ENCODE data around the gene AMOTL1. TPM values are rescaled to one million over a fixed set of nuclear protein-coding genes. Genes with fewer than 3 reads are reported as not detected.

The AMOTL1 gene
- total and polyA plus RNA-seq, 12 donors: 3.0 to 26.7 (median 19.5) TPM

DNA sequence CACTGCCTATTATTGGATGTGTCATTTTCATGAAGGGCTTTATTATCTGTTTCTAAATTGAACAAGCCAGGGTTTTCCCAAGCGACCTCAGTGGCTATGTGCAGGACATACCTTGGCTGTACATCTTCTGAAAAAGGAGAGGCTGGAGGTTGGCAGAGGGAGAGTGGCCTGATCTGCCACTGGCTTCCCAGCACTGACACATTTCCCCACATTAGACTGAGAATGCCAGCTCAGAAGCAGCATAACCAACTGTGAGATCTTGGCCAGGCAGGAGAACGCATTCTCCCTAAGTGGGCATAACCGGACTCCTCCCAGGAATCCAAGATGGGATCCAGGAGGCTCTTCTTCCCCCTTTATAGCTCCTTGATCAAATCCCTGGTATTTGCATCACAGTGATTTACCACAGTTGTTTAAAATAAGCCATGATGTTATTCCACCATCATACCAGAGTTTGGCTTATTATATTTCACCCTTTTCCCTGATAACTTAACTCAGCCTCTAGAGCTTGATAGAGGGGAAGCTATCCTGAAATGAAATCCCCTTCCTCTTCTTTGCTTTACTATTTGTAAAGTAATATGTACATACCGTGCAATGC is 33.8 kb downstream of the AMOTL1 start:
- no peak for DNase-seq
- H3K27ac ChIP-seq: no peak overlapping the region
- 92 to 98% (median 96%) methylated on average over 4 of the region's 4 CpGs for WGBS, 4 donors
- peaks cover 0 to 9% of the 10 kb centered on the region in 2 donors for H3K36me3 ChIP-seq (replicated peaks in 1 of 2)
- no peaks in the 10 kb centered on the region for H3K9me3 ChIP-seq (replicated peaks in 1 of 3)
- no peaks in the 10 kb centered on the region for H3K27me3 ChIP-seq
- intact Hi-C loops (cut with DNase I): no loop called here
- no peak overlapping the region for H3K4me3 ChIP-seq
- TF ChIP-seq, protein P1, sequence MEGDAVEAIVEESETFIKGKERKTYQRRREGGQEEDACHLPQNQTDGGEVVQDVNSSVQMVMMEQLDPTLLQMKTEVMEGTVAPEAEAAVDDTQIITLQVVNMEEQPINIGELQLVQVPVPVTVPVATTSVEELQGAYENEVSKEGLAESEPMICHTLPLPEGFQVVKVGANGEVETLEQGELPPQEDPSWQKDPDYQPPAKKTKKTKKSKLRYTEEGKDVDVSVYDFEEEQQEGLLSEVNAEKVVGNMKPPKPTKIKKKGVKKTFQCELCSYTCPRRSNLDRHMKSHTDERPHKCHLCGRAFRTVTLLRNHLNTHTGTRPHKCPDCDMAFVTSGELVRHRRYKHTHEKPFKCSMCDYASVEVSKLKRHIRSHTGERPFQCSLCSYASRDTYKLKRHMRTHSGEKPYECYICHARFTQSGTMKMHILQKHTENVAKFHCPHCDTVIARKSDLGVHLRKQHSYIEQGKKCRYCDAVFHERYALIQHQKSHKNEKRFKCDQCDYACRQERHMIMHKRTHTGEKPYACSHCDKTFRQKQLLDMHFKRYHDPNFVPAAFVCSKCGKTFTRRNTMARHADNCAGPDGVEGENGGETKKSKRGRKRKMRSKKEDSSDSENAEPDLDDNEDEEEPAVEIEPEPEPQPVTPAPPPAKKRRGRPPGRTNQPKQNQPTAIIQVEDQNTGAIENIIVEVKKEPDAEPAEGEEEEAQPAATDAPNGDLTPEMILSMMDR (IDR thresholded peaks at IDR 0.05): no peak
- TF ChIP-seq POLR2A (IDR thresholded peaks at IDR 0.05): no peak
- peaks cover 17 to 31% of the 10 kb centered on the region in 2 donors for H3K4me1 ChIP-seq (replicated peaks in 1 of 2)

DNA sequence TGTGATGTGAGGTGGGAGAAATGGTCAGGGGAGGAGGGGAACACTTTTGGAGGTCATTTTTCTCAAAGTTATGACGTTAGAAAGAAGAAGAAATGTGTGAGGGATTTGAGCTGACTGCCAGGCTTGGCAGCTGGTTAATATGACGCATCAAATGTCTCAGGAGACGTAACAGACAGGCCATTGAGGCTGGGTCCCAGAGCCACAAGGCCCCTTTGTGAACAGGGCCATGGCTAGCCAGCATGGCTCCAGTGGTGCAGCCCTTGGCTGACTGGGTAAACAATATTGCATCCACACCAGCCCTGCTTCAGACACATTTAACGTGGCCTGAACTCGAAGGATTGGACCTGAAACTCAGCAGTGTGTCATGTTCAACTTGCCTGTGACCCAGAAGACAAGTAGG is 34.3 kb downstream of the AMOTL1 start:
- no peaks in the 10 kb centered on the region for H3K9me3 ChIP-seq (replicated peaks in 1 of 3)
- no peaks in the 10 kb centered on the region for H3K27me3 ChIP-seq
- no peak for TF ChIP-seq POLR2A (IDR thresholded peaks at IDR 0.05)
- TF ChIP-seq, protein P1 (IDR thresholded peaks at IDR 0.05): no peak
- peaks cover 0 to 9% of the 10 kb centered on the region in 2 donors for H3K36me3 ChIP-seq (replicated peaks in 1 of 2)
- peaks cover 14 to 28% of the 10 kb centered on the region in 2 donors for H3K4me1 ChIP-seq (replicated peaks in 1 of 2)
- no peak overlapping the region for H3K27ac ChIP-seq
- intact Hi-C loops (cut with DNase I): no loop called here
- DNase-seq: no peak
- WGBS, 4 donors: 79 to 91% (median 87%) methylated on average over 5 of the region's 5 CpGs
- H3K4me3 ChIP-seq: no peak overlapping the region

DNA sequence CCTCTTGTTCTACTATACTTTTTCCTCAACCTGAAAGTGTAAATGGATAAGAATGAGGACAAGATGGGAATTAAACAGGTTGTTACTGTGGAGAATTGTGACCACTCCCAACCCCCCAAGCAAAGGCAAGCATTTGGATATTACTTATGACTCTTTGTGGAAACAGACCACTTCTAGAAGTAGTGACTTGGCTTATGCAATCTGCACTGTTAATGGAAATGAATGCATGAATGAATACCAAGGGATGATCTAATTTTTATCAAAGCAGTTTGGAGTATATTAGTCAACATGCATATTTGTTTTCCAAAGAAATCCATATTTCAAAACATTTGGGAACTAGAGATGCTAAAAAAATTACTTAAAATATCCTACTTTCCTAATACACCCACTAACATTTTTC is 35.3 kb downstream of the AMOTL1 start:
- TF ChIP-seq POLR2A (IDR thresholded peaks at IDR 0.05): no peak
- TF ChIP-seq, protein P1 (IDR thresholded peaks at IDR 0.05): no peak
- Histone ChIP-seq H3K27ac (no peak overlapping the region), H3K4me1 (replicated peaks in 1 of 2) (peaks cover 14 to 28% of the 10 kb centered on the region in 2 donors), H3K36me3 (replicated peaks in 1 of 2) (peaks cover 0 to 9% of the 10 kb centered on the region in 2 donors), H3K27me3 (no peaks in the 10 kb centered on the region), H3K4me3 (no peak overlapping the region), H3K9me3 (replicated peaks in 1 of 3) (no peaks in the 10 kb centered on the region)
- intact Hi-C loops (cut with DNase I): no loop called here
- no peak for DNase-seq

DNA sequence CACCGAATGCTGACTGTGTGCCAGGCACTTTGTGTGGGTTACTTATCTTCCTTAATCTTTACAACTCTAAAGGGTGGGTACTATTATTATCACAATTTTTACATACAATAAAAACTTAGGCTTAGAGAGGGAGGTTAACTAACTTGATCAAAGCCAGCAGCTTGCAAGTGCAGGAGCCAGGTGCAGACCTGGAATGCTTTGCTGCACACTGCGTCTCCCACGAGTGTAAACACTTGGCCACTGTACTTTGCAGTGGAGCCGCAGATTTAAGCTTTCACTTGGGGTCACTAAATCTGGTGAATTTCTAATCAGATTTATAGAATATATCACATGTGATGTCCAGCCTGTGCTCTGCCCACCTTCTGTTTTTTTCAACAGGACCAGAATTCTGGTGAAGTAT is 36.7 kb downstream of the AMOTL1 start:
- 82 to 91% (median 88%) methylated on average over 4 of the region's 4 CpGs for WGBS, 4 donors
- no peak overlapping the region for H3K27ac ChIP-seq
- H3K4me1 ChIP-seq (replicated peaks in 1 of 2): peaks cover 13 to 27% of the 10 kb centered on the region in 2 donors
- H3K27me3 ChIP-seq: no peaks in the 10 kb centered on the region
- no peak for TF ChIP-seq POLR2A (IDR thresholded peaks at IDR 0.05)
- TF ChIP-seq, protein P1 (IDR thresholded peaks at IDR 0.05): no peak
- intact Hi-C loops (cut with DNase I): no loop called here
- no peak for DNase-seq
- peaks cover 0 to 5% of the 10 kb centered on the region in 2 donors for H3K36me3 ChIP-seq (replicated peaks in 1 of 2)
- H3K4me3 ChIP-seq: no peak overlapping the region
- H3K9me3 ChIP-seq (replicated peaks in 1 of 3): no peaks in the 10 kb centered on the region

Measured in adrenal gland (tissue), 12 donors.